GM23338 (cell line): Measurements from ENCODE around the gene CNTNAP5. TPM values are rescaled to one million over a fixed set of nuclear protein-coding genes. Genes with fewer than 3 reads are reported as not detected.

Experiments
- ATAC-seq: fragments of 200-7000 bp; cut with Tn5 transposase; 3 replicates; pipeline ENCODE4 v1.9.1; 2020
- DNase-seq: peaks from one replicate; pipeline ENCODE4 v3.0.0-alpha.2; 2015; ENCODE audit warnings: low spot score
- H2AFZ ChIP-seq: fragments of 200-600 bp; sonication (generic); 2 replicates; pipeline ENCODE4 v1.8.0; 2016; ENCODE audit warnings: antibody characterized with exemption, mild to moderate bottlenecking, moderate library complexity
- H3F3A ChIP-seq: fragments of 200-600 bp; sonication (generic); replicated peaks from 2 replicates; pipeline ENCODE4 v1.8.0; 2017; ENCODE audit warnings: antibody characterized with exemption, mixed run types, low read depth
- H3K27ac ChIP-seq: fragments of 200-600 bp; sonication (generic); 2 replicates; pipeline ENCODE4 v1.6.1; 2016; ENCODE audit warnings: low read depth
- H3K27me3 ChIP-seq: fragments of 200-600 bp; sonication (generic); 2 replicates; pipeline ENCODE4 v1.8.0; 2016; ENCODE audit warnings: mild to moderate bottlenecking, mixed run types, moderate library complexity; ENCODE audit not compliant: insufficient read depth
- H3K36me3 ChIP-seq: fragments of 200-600 bp; sonication (generic); 2 replicates; pipeline ENCODE4 v1.8.0; 2016; ENCODE audit warnings: mild to moderate bottlenecking; ENCODE audit not compliant: insufficient read depth
- H3K4me1 ChIP-seq: fragments of 200-600 bp; sonication (generic); 2 replicates; pipeline ENCODE4 v1.8.0; 2016; ENCODE audit warnings: mild to moderate bottlenecking, moderate library complexity; ENCODE audit not compliant: insufficient read depth
- H3K4me2 ChIP-seq: fragments of 200-600 bp; sonication (generic); 2 replicates; pipeline ENCODE4 v1.7.1; 2017; ENCODE audit warnings: mixed run types
- H3K4me3 ChIP-seq: fragments of 200-600 bp; sonication (generic); 2 replicates; pipeline ENCODE4 v1.6.1; 2016; ENCODE audit warnings: mixed run types
- H3K79me2 ChIP-seq: fragments of 200-600 bp; sonication (generic); replicated peaks from 2 replicates; pipeline ENCODE4 v1.8.0; 2017; ENCODE audit warnings: mild to moderate bottlenecking; ENCODE audit not compliant: insufficient read depth
- H3K9me2 ChIP-seq: fragments of 200-600 bp; sonication (generic); 2 replicates; pipeline ENCODE4 v1.8.0; 2017; ENCODE audit not compliant: insufficient read depth
- H4K20me1 ChIP-seq: fragments of 200-600 bp; sonication (generic); replicated peaks from 2 replicates; pipeline ENCODE4 v1.8.0; 2017; ENCODE audit warnings: mild to moderate bottlenecking; ENCODE audit not compliant: insufficient read depth
- H3K27ac Mint-ChIP-seq: 2 replicates; pipeline ENCODE4 v1.8.0; 2020; ENCODE audit warnings: inconsistent platforms, mild to moderate bottlenecking, moderate library complexity, mixed read lengths
- H3K27me3 Mint-ChIP-seq: 3 replicates; pipeline ENCODE4 v1.8.0; 2022; ENCODE audit warnings: low read depth, mild to moderate bottlenecking, moderate library complexity, mixed read lengths, inconsistent platforms; ENCODE audit not compliant: insufficient read depth, poor library complexity
- H3K36me3 Mint-ChIP-seq: 3 replicates; pipeline ENCODE4 v1.8.0; 2021; ENCODE audit warnings: low read depth, mild to moderate bottlenecking, inconsistent platforms, moderate library complexity, mixed read lengths
- H3K4me1 Mint-ChIP-seq: 3 replicates; pipeline ENCODE4 v1.8.0; 2020; ENCODE audit warnings: mild to moderate bottlenecking, inconsistent platforms, mixed read lengths
- H3K4me3 Mint-ChIP-seq: 3 replicates; pipeline ENCODE4 v1.8.0; 2021; ENCODE audit warnings: moderate library complexity, mild to moderate bottlenecking, inconsistent platforms, mixed read lengths
- H3K9me3 Mint-ChIP-seq: 3 replicates; pipeline ENCODE4 v1.8.0; 2020; ENCODE audit warnings: moderate library complexity, mild to moderate bottlenecking, inconsistent platforms, mixed read lengths
- EZH2phosphoT487 ChIP-seq: fragments of 200-600 bp; sonication (generic); IDR thresholded peaks from one replicate; pipeline ENCODE4 v1.8.1; 2018; ENCODE audit warnings: antibody characterized with exemption; ENCODE audit not compliant: unreplicated experiment
- NANOG ChIP-seq: IDR thresholded peaks from 2 replicates; pipeline ENCODE4 v1.6.1; 2016; ENCODE audit warnings: antibody characterized with exemption, borderline replicate concordance
- STAT1 ChIP-seq: IDR thresholded peaks from one replicate; pipeline ENCODE4 v1.6.1; 2016; ENCODE audit warnings: antibody characterized with exemption; ENCODE audit not compliant: unreplicated experiment
- ZNF114 ChIP-seq: fragments of 250-450 bp; sonication (Bioruptor Pico); IDR thresholded peaks from 2 replicates; pipeline ENCODE4 v1.5.0; 2020; ENCODE audit warnings: mild to moderate bottlenecking, moderate library complexity
- ZNF462 ChIP-seq: fragments of 250-450 bp; sonication (Bioruptor Pico); IDR thresholded peaks from 2 replicates; pipeline ENCODE4 v1.5.0; 2020; ENCODE audit warnings: mild to moderate bottlenecking, moderate library complexity
- polyA plus RNA-seq: library from polyadenylated mRNA; unstranded; fragments of >200 nt; fragmentation: Nextera tagmentation; extraction: Ambion mirVana; gene quantifications from 2 replicates; pipeline ENCODE4 v1.2.1, GENCODE V29; 2016
- total RNA-seq: library from RNA; depleted of rRNA; stranded (reverse); fragments of >200 nt; shearing (Covaris generic); gene quantifications from 2 replicates; pipeline ENCODE4 v1.2.3, GENCODE V29; 2014
- TF ChIP-seq, protein P1 (sequence below), 2 experiments: fragments of 200-600 bp in 1 of 2; sonication (generic) in 1 of 2; conservative IDR thresholded peaks; 2 replicates each; pipeline versions ENCODE4 v1.5.1 to v1.6.1; 2016 to 2017; ENCODE audit warnings: antibody characterized with exemption in 2 of 2, low read depth in 2 of 2, mild to moderate bottlenecking in 2 of 2, moderate library complexity in 1 of 2
- TF ChIP-seq, protein P2 (sequence below): IDR thresholded peaks from one replicate; pipeline ENCODE4 v1.6.1; 2018; ENCODE audit warnings: antibody characterized with exemption; ENCODE audit not compliant: unreplicated experiment

Gene CNTNAP5
- total and polyA plus RNA-seq, 2 experiments from 2014 or later: 0.49 to 0.50 TPM

DNA sequence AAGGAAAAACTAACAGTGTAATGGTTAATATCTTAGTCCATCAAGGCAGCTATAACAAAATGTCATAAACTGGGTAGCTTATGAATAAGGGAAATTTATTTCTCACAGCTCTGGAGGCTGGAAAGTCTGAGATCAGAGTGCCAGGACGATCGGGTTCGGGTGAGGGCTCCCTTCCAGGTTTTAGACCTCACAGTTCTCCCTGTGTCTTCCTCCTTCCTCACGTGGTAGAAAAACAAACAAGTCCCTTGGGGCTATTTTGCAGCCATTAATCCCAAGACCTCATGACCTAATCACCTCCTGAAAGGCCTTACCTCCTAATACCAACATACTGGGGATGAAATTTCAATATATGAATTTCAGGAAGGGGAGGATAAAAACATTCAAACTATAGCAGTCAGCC lies 455.9 kb downstream of the CNTNAP5 start (continued):
- no peak for TF ChIP-seq ZNF462 (CRISPR knock-in tag)
- TF ChIP-seq, protein P1, sequence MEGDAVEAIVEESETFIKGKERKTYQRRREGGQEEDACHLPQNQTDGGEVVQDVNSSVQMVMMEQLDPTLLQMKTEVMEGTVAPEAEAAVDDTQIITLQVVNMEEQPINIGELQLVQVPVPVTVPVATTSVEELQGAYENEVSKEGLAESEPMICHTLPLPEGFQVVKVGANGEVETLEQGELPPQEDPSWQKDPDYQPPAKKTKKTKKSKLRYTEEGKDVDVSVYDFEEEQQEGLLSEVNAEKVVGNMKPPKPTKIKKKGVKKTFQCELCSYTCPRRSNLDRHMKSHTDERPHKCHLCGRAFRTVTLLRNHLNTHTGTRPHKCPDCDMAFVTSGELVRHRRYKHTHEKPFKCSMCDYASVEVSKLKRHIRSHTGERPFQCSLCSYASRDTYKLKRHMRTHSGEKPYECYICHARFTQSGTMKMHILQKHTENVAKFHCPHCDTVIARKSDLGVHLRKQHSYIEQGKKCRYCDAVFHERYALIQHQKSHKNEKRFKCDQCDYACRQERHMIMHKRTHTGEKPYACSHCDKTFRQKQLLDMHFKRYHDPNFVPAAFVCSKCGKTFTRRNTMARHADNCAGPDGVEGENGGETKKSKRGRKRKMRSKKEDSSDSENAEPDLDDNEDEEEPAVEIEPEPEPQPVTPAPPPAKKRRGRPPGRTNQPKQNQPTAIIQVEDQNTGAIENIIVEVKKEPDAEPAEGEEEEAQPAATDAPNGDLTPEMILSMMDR (conservative IDR thresholded peaks at IDR 0.05; ENCODE audit: low read depth in 2 of 2): no peak
- TF ChIP-seq NANOG: no peak

- H3K4me1 Mint-ChIP-seq: peaks cover 10% of the 10 kb centered on the region; the same call in 2 of the 3 replicates
- no peaks in the 10 kb centered on the region for H3K9me3 Mint-ChIP-seq
- H3K9me2 ChIP-seq: no peaks in the 10 kb centered on the region
- no peaks in the 10 kb centered on the region for H3K4me1 ChIP-seq
- H4K20me1 ChIP-seq: no peaks in the 10 kb centered on the region
- no peaks in the 10 kb centered on the region for H3K36me3 Mint-ChIP-seq
- no peak overlapping the region for H3K4me2 ChIP-seq
- H3K27me3 Mint-ChIP-seq: peaks cover 2% of the 10 kb centered on the region
- no peak overlapping the region for H3K4me3 ChIP-seq
- no peak overlapping the region for H3K4me3 Mint-ChIP-seq
- H3K27ac Mint-ChIP-seq: no peak overlapping the region
- no peak for DNase-seq
- no peaks in the 10 kb centered on the region for H3K27me3 ChIP-seq
- no peaks in the 10 kb centered on the region for H3K79me2 ChIP-seq
- H3F3A ChIP-seq: no peaks in the 10 kb centered on the region
- peak overlapping the region; percentile 21 for H2AFZ ChIP-seq
- H3K27ac ChIP-seq: no peak overlapping the region
- no peak for ATAC-seq
- no peaks in the 10 kb centered on the region for H3K36me3 ChIP-seq
- TF ChIP-seq NANOG: no peak
- no peak for TF ChIP-seq ZNF114 (CRISPR knock-in tag)
- TF ChIP-seq STAT1: no peak
- TF ChIP-seq, protein P2, sequence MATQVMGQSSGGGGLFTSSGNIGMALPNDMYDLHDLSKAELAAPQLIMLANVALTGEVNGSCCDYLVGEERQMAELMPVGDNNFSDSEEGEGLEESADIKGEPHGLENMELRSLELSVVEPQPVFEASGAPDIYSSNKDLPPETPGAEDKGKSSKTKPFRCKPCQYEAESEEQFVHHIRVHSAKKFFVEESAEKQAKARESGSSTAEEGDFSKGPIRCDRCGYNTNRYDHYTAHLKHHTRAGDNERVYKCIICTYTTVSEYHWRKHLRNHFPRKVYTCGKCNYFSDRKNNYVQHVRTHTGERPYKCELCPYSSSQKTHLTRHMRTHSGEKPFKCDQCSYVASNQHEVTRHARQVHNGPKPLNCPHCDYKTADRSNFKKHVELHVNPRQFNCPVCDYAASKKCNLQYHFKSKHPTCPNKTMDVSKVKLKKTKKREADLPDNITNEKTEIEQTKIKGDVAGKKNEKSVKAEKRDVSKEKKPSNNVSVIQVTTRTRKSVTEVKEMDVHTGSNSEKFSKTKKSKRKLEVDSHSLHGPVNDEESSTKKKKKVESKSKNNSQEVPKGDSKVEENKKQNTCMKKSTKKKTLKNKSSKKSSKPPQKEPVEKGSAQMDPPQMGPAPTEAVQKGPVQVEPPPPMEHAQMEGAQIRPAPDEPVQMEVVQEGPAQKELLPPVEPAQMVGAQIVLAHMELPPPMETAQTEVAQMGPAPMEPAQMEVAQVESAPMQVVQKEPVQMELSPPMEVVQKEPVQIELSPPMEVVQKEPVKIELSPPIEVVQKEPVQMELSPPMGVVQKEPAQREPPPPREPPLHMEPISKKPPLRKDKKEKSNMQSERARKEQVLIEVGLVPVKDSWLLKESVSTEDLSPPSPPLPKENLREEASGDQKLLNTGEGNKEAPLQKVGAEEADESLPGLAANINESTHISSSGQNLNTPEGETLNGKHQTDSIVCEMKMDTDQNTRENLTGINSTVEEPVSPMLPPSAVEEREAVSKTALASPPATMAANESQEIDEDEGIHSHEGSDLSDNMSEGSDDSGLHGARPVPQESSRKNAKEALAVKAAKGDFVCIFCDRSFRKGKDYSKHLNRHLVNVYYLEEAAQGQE: no peak
- TF ChIP-seq EZH2phosphoT487: no peak
These were observed 457.0 kb downstream of the CNTNAP5 start for GRCh38 chr2:124482044-124482443.
